ENCODE data around the gene COL18A1.

Gene COL18A1

DNA sequence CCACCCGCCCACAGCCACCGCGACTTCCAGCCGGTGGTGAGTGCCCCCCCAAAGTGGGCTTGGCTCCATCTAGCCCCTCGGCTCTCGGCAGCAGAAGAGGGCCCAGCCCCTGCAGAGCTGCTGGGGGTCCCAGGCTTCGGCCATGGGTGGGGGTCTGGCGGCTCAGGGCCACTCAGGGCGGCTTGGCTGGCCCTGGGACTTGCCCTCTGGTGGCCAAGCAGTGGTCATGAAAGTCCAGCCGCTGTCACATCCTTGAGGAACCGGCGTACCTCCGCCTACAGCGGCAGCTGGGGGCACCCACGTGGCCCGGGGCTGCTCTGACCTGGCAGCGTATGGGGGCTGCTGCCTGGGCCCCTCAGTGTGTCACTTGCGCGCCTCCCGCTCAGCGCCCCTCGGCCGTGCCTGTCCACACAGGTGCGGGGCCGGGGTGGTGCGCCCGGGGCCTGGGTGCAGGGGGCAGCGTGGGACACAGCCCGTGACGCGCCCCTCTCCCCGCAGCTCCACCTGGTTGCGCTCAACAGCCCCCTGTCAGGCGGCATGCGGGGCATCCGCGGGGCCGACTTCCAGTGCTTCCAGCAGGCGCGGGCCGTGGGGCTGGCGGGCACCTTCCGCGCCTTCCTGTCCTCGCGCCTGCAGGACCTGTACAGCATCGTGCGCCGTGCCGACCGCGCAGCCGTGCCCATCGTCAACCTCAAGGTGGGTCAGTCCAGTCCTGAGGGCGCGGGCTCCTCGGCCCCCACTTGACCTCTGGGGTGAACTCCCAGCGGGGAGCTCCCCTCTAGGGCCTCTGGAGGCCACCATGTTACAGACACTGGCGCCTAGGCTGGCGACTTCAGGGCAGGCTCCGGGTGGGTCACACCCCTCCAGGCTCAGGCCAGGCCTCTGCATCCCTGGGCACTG lies 104.9 kb downstream of the COL18A1 start:
- DNase-seq, result no peak

DNA sequence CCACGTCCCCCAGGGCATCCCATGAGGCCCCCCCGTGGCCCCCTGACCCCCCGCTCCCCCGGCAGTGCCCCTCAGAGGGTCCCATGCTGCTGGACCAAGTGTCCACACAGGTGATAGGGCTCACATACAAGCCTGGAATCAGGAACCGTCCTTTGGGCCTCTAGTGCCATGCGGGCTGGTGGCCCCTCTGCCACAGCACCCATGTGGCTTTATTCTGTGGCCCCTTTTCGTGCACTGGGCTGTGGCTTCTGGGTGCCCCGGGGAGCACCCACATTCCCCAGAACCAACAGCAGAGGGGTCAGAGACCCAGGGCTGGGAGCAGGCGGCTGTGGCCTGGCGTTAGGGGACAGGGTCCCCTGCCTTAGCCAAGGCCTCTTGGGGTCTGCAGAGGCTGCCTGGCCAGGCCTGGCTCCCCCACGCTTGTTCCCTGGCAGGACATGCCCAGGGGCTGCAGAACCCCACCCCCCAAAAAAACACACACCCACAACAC lies 105.5 kb downstream of the COL18A1 start:
- no peak for DNase-seq

DNA sequence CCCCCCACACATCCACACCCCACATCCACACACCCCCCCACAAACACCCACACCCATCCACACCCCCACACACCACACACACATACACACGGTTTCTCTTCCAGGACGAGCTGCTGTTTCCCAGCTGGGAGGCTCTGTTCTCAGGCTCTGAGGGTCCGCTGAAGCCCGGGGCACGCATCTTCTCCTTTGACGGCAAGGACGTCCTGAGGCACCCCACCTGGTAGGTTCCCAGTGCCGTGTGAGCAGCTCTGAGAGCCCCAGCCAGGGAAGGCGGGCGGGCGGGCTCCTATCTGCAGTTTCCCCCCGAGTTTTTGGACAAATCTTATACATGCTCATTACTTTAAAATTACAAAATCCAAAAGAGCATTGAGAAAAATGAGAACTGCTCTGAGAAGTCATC lies 106.0 kb downstream of the COL18A1 start:
- no peak for DNase-seq

DNA sequence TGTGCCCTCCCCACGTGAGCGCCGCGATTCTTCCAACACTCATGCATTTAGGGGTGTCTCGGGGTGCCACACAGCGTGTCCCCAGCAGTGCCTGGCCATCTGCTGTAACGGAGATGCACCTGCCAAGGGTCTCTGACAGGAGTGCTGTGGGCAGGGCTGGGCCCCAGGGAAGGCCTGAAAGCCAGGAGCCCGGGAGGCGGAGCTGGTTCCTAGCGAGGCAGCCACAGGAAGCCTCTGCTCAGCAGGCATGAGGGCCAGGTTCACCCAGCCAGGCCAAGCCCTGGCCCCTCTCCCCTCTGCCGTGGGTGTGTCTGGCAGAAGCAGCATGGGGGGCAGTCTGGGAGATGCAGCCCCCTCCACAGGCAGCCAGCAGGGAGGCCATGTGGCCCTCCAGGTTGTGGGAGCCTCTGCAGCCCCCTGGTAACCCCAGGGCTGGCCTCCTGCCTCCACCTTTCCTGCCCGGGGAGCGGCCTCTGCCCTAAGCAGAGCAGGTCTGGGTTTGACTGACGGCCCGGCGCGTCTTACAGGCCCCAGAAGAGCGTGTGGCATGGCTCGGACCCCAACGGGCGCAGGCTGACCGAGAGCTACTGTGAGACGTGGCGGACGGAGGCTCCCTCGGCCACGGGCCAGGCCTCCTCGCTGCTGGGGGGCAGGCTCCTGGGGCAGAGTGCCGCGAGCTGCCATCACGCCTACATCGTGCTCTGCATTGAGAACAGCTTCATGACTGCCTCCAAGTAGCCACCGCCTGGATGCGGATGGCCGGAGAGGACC lies 106.9 kb downstream of the COL18A1 start:
- DNase-seq, result no peak

DNA sequence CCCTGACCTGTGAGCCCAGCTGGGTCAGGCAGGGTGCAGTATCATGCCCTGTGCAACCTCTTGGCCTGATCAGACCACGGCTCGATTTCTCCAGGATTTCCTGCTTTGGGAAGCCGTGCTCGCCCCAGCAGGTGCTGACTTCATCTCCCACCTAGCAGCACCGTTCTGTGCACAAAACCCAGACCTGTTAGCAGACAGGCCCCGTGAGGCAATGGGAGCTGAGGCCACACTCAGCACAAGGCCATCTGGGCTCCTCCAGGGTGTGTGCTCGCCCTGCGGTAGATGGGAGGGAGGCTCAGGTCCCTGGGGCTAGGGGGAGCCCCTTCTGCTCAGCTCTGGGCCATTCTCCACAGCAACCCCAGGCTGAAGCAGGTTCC lies 107.6 kb downstream of the COL18A1 start:
- no peak for DNase-seq

DNA sequence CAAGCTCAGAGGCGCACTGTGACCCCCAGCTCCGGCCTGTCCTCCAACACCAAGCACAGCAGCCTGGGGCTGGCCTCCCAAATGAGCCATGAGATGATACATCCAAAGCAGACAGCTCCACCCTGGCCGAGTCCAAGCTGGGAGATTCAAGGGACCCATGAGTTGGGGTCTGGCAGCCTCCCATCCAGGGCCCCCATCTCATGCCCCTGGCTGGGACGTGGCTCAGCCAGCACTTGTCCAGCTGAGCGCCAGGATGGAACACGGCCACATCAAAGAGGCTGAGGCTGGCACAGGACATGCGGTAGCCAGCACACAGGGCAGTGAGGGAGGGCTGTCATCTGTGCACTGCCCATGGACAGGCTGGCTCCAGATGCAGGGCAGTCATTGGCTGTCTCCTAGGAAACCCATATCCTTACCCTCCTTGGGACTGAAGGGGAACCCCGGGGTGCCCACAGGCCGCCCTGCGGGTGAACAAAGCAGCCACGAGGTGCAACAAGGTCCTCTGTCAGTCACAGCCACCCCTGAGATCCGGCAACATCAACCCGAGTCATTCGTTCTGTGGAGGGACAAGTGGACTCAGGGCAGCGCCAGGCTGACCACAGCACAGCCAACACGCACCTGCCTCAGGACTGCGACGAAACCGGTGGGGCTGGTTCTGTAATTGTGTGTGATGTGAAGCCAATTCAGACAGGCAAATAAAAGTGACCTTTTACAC lies 108.2 kb downstream of the COL18A1 start:
- DNase-seq, result no peak

DNA sequence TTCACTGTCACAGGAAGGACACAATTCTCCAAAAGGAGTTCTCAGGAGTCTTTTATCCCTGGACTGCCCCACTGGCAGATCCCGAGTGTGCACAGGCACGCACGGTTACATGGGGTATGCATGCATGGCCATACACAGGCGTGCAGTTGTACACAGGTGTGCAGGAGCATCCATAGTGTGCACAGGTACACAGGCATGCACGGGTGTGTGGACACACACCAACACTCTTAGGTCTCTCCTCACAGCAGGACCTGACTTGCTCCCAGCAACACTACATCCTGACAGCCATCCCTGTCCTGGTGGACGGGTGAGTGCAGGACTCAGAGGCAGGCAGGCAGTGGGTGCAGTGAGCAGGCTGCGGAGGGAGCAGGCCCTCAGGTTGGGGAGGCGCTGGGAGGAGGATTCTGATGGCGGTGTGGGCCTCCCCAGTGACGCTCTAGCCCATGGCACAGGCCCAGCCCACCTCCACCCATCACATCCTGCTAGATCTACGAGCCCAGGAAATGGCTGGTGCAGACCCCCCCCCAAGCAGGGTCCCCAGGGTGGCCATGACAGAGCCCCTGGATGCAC lies 108.9 kb downstream of the COL18A1 start:
- no peak for DNase-seq

DNA sequence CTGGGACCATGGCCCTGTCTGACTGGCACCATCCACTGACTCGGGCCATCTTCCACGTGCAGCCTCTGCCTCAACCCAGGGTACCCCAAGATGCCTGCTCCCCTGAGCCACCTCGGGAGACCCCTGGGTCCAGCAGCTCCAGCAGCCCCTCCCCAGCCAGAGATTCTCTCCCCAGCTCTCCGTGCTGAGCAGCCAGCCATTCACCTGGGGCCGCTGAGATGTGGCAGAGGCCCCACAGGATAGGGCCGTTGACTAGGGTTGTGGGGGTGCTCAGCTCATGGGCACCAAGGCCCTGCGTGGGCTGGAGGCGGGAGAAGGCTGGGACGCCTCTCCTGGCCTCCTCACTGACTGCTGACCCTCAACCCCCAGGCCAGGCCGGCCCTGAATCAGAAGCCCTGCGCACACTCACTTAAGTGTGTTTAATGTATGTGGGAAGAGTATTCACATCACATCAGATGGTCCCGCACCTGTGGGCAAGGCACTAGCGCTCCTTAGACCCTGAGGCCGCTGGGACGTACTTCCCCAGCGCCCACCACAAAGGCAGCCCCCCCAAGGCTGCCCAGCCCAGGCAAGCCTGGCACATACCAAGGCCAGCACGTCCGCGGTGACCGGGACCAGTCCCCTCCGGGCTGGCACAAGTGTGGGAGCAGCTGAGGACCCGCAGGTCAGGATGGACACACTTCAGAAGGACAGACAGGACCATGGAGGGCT lies 109.5 kb downstream of the COL18A1 start:
- no peak for DNase-seq

DNA sequence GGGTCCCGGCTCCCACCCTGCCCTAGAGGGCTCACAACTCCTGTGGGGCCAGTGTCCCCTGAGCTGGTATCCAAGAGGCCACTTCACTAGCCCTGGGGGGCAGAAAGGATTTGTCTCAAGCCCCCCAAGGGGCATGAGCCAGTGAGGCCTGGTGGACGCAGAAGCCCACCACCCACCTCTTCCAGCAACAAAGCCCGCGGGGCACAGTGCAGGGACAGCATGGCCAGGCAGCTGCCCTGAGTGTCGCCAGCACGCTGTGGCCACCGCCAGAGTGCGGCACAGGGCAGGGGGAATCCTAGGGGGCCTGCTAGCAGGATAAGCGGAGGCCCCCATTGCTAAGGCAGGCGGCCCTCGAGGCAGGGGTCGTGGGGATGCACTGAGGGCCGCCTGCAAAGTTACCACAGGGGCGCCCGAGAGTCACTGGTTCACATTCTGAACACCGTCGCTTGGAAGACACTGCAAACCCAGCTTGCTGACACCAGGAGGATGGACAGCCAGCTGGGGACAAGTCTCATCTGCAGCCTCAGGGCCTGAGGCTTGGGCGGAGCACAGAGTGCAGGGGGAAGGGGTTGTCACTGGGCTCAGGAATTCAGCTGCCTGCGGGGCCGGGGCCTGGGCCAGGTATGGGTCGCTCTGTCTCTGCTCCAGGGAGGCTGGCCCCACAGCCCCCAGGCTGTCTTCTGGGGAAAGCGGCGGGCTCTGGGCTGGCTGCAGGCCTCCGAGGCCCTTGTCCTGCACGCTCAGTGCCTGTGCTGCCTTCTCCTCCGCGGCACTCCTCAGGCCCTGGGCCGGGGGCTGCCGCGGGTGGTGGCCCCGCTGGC lies 110.5 kb downstream of the COL18A1 start:
- DNase-seq, result no peak

DNA sequence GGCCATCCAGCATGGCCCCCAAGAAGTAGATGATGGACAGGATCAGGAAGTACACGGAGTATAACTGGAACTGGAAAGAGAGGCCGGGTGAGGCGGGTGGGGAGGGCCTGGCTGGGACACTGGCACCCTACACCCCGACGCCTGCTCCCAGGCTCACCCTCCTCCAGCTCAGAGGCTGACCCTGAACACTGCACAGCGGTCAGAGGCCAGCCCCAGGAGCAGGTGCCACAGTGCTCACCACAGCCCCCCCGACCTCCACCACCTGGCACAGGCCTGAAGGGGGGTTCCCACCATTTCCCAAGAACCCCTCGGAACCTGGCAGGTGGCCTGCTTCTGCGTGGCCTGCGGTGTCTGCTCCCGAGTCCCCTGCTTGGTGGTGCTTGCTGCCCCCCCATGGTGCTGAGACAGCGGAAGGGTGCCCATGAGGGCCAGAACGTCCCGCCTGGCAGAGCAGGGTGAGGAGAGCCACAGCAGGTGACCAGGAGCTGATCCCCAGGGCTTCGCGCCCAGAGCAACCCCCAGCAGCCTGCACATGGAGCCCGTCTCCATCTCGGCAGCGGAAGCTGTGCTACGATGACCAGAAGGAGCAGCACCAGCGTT lies 111.2 kb downstream of the COL18A1 start:
- DNase-seq, result no peak

DNA sequence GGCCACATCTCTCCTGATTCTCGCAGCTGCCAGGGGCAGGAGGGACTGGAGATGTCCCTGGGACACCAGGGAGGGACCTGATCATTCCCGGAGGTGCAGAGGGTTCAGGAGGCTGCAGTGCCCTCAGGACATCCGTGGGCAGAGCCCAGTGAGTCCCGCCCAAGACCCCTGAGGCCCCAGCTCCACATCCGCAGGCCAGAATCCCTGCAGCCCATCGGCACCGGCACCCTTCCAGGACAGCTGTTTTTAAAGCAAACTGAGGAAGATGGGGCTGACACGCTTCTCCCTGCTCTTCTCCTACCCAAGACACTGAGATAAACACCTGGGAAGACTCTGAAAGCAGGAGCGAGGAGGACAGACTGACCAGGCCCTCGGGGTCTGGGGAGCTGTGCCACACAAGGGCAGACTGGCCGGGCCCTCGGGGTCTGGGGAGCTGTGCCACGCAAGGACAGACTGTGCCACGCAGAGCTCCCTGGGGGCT lies 111.7 kb downstream of the COL18A1 start:
- DNase-seq, result no peak

DNA sequence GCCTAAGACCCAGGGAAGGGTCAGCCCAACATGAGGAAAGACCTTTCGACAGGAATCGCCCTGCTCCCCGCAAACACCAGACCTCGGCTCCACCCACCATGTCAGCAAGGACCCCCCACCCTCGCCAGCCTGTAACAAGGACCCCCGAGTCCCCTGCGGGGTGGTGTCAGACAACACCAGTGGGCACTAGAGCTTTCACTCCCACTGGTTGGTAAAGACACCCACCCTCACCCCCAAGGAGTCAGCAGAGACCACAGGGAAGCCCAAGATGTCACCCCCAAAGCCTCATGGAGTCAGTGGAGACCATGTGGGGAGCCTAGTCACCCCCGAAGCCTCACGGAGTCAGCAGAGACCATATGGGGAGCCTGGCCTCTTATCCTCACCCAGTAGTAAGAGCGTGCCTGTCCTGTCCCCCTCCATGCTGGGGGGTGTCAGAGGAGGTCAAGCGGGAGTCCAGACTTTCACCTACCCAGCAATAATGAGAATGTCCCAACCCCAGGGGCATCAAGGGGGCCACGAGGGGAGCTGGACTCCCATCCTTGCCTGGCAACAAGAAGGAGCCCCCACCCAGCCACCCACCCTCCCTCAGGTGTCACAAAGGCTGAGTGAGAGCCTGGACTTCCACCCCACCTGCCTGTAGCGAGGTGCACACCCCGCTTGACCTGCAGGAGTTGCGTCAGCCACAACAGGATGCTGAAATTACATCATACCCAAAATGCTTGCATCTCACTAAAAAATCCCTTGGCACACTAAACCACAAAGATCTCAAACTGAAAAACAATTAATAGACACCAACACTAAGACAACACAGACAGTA lies 112.5 kb downstream of the COL18A1 start:
- no peak for DNase-seq

DNA sequence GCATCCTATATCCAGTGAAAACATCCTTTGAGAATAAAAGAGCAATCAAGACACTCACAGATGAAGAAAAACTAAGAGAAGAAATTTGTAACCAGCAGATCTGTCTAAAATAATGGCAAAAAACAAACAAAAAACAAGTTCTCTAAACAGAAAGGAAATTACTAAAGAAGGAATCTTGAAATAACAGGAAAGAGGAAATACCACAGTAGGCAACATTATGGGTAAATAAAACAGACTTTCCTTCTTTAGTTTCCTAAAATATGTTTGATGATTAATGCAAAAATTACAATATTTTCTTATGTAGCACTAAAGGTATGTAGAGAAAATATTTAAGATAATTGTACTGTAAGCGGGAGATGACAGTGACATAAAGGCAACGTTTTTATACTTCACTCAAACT lies 113.8 kb downstream of the COL18A1 start:
- DNase-seq, result no peak

DNA sequence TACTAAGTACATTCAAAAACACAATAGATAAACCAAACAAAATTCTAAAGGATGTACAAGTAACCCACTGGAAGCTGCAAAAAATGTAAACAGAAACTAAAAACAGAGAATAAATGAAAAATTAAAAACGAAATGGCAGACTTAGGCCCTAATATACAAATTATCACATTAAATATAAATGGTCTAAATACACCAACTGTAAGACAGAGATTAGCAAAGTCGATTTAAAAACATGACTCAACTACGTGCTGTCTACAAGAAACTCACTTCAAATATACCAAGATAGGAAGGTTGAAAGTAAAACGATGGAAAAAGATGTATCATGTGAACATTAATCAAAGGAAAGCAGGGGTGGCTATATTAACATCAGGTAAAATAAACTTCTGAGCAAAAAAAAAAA lies 114.2 kb downstream of the COL18A1 start:
- DNase-seq, result no peak

DNA sequence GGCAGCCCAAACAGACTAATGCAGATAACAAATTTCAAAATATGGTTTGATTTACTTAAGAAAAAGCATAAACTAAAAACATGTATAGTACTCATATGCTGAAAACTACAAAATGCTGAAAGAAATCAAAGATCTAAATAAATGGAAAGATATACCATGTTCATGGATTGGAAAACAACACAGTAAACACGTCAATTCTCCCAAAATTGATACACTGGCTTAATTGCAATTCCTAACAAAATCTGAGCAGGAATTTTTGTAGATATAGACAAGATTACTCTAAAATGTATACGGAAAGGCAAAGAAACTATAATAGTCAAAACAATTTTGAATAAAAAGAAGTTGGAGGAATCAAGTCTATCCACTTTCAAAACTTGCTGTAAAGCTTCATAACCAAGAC lies 116.3 kb downstream of the COL18A1 start:
- no peak for DNase-seq

DNA sequence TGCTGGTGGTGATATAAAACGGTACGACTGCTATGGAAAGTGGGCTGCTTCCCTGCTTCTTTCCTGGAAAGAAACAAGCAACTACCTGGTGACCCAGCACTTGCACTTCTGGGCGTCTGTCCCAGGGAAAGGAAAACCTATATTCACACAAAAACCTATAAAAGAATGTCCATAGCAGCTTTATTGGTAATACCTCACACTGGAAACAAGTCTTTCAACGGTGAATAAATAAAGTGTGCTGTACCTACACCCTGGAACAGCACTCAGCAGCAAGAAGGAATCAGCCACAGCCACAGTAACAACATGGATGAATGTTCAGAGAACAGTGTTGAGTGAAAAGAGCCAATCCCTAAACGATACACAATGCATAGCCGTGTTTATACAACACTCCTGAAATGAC lies 117.4 kb downstream of the COL18A1 start:
- DNase-seq, result no peak

DNA sequence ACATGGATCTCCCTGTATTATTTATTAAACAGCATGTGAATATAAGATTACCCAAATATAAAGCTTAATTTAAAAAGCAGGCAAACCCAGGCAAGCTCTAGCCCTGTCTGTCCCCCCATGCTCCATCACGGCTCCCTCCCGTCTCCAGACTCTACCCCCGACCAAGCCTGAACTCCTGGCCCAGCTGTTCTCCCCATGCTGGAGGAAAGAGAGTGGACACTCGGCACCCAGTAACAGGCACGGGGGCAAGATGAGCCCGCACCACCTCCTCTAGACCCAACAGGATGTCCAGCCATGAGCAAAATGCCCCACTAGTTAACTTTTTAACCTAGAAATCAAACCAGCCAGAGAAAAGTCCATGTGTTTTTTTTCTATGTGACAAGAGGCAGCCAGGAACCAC lies 118.0 kb downstream of the COL18A1 start:
- DNase-seq, result no peak

DNA sequence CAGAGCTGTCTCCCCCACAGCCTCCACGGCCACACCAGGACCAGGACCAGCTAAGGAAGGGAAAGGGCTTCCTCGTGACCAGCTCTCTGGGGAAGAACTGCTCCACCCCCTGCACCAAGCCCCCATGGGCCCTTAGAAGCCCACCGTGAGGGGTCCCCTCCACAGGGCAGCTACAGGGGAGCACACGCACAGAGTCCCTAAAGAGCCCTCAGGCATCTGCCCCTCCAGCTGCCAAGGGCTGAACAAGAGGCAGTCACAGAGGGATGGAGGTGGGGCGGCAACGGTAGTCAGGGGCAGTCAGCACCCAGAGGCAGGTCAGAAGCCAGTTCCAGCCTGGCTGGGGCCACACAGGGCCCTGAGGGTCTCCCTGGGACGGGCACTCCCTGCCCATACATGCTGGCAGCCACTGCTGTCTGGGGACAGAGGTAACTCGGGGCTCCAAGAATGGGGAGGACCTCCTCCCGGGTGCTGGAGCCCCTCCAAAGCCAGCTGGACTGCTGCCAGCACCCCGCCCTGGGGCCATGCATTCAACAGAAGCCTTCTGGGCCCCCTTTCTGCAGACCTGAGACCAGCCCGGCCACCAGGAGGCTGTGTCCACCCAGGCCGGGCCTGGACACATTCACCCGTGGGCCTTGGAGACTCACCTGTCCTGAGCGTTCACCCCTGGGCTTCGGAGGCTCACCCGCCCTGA lies 118.6 kb downstream of the COL18A1 start:
- no peak for DNase-seq

DNA sequence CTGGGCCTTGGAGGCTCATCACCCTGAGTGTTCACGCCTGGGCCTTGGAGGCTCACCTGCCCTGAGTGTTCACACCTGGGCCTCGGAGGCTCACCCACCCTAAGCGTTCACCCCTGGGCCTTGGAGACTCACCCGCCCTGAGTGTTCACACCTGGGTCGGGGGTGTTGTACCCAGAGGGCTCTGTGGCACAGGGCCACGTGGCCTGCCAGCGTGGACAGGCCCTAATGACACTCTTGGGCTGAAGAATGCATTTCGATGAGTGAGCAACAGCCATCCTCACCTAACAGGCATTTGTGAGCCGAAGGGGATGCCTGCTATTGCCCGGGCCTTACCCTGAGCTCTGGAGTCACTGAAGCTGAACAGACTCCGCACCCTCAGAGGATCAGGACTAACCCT lies 119.8 kb downstream of the COL18A1 start:
- DNase-seq, result no peak

All from NCI-H774 (cell line).